ENCODE measurements around the gene MLKL.

DNA sequence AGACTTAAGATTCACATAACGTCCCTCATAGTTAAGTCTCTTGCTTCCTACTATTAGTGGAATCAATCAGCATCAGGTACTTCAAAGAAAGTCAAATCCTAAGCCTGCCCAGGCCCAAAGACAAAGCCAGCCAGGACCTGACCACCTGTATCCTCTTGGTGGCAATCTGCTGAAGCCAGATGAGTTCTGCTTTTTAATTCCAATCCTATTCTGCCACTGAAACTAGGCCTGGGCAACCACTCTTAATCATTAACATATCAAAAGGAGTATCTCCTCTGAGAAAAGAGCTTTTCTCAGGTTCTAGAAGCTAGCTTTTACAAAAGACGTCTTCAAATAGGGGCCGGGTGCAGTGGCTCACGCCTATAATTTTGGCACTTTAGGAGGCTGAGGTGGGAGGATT lies 78.7 kb downstream of the MLKL start:
- TF ChIP-seq GATA3 (IDR thresholded peaks at IDR 0.05; ENCODE audit: low read depth, low read length): no peak
- TF ChIP-seq GATA2 (IDR thresholded peaks at IDR 0.05; ENCODE audit: low read depth, low read length): no peak
